Measurements from ENCODE around the gene RTEL1. TPM values are rescaled to one million over a fixed set of nuclear protein-coding genes. Genes with fewer than 3 reads are reported as not detected.

RTEL1 gene
- total and polyA plus RNA-seq, 9 of the 15 experiments (the other 6 are each of a cell fraction or from before 2014, with no cell fraction given) = 0.36 to 61.0 (median 17.9) TPM

- TF ChIP-seq TBP (optimal IDR thresholded peaks at IDR 0.05; ENCODE audit: low read depth, low read length) = peak; percentile 34
- no peak for TF ChIP-seq CUX1 (CRISPR knock-in tag; IDR thresholded peaks at IDR 0.05)
- peak; percentile 87 for TF ChIP-seq FOXP1 (CRISPR knock-in tag; IDR thresholded peaks at IDR 0.05)
- no peak for TF ChIP-seq ZBTB12 (CRISPR knock-in tag; IDR thresholded peaks at IDR 0.05)
- peak; percentile 92 for TF ChIP-seq MYC (IDR thresholded peaks at IDR 0.05; ENCODE audit: low read depth, low read length)
- no peak for TF ChIP-seq MYC (CRISPR knock-in tag; IDR thresholded peaks at IDR 0.05; ENCODE audit: borderline replicate concordance, low read depth)
- peak; percentile 96 for TF ChIP-seq ELF1 (tag; IDR thresholded peaks at IDR 0.05)
- no peak for TF ChIP-seq SREBF2 (CRISPR knock-in tag; IDR thresholded peaks at IDR 0.05)
- TF ChIP-seq GATAD2B (IDR thresholded peaks at IDR 0.05; ENCODE audit: borderline replicate concordance) = peak; percentile 87
- no peak for TF ChIP-seq GATA2 (CRISPR knock-in tag; IDR thresholded peaks at IDR 0.05)
- TF ChIP-seq SAFB (IDR thresholded peaks at IDR 0.05; ENCODE audit: borderline replicate concordance, low read depth, low read length) = no peak
- TF ChIP-seq IRF9 (tag; IDR thresholded peaks at IDR 0.05) = no peak
- TF ChIP-seq SOX6 (IDR thresholded peaks at IDR 0.05) = peak; percentile 28; the same call in 1 of the 2 replicates
- peak; percentile 62 for TF ChIP-seq NCOR1 (IDR thresholded peaks at IDR 0.05)
- peak; percentile 92 for TF ChIP-seq ZNF766 (CRISPR knock-in tag; conservative IDR thresholded peaks at IDR 0.05)
- TF ChIP-seq MNT (conservative IDR thresholded peaks at IDR 0.05) = peak; percentile 38 to 80; a peak in 3 of 4 replicates
- TF ChIP-seq KLF13 (tag; IDR thresholded peaks at IDR 0.05; ENCODE audit: borderline replicate concordance, low read depth) = peak; percentile 27; the same call in 1 of the 2 replicates
- no peak for TF ChIP-seq MYNN (IDR thresholded peaks at IDR 0.05)
- no peak for TF ChIP-seq MYNN (CRISPR knock-in tag; IDR thresholded peaks at IDR 0.05)
- no peak for TF ChIP-seq ZNF75A (CRISPR knock-in tag; IDR thresholded peaks at IDR 0.05)
These were observed 49.6 kb downstream of the RTEL1 start, which contains the start of the genes ARFRP1 and ZGPAT (continued) for GRCh38 chr20:63707558-63708300.
